ENCODE data around the gene ELOB. TPM values are rescaled to one million over a fixed set of nuclear protein-coding genes. Genes with fewer than 3 reads are reported as not detected.

Gene ELOB
- total and polyA plus RNA-seq, 2 of the 8 experiments (the other 6 are each of a cell fraction or from before 2014, with no cell fraction given): 237 to 1,357 TPM

- WGBS, 2 experiments (ENCODE audit: extremely low coverage in 1 of 2, insufficient coverage in 1 of 2, insufficient read length in 1 of 2, insufficient replicate concordance in 2 of 2, low coverage in 1 of 2, low lambda C conversion rate in 2 of 2, missing lambda C conversion rate in 1 of 2): 79% methylated on average over 7 of the region's 7 CpGs; no CpG with 5 or more reads in 1 of the 2 experiments
- POLR2A ChIA-PET (ENCODE audit: partially characterized antibody): interaction anchor here (1.2 to 9.5 kb wide), 7 partner anchors 9 to 43 kb away, joined by 3 to 180 read pairs (median 28); partner anchors contain the start of genes PRSS21 and SRRM2
- TF ChIP-seq ZNF274 (IDR thresholded peaks at IDR 0.05; ENCODE audit: borderline replicate concordance, extremely low read depth, low read length) (no peak), HDAC2 (IDR thresholded peaks at IDR 0.05; ENCODE audit: borderline replicate concordance in 1 of 2, low read depth in 2 of 2, low read length in 2 of 2) (no peak), USF2 (IDR thresholded peaks at IDR 0.05; ENCODE audit: low read length) (no peak), SP4 (IDR thresholded peaks at IDR 0.05; ENCODE audit: low read length) (no peak), SUZ12 (IDR thresholded peaks at IDR 0.05; ENCODE audit: low read length) (no peak), GABPA (IDR thresholded peaks at IDR 0.05; ENCODE audit: borderline replicate concordance, insufficient read depth, low read length) (no peak), TAF7 (optimal IDR thresholded peaks at IDR 0.05; ENCODE audit: borderline replicate concordance, low read depth, low read length) (no peak), SP1 (IDR thresholded peaks at IDR 0.05; ENCODE audit: low read depth, low read length) (no peak), HDAC6 (IDR thresholded peaks at IDR 0.05; ENCODE audit: low read depth, low read length) (no peak), YY1 (IDR thresholded peaks at IDR 0.05; ENCODE audit: low read depth, low read length) (no peak), JUND (IDR thresholded peaks at IDR 0.05; ENCODE audit: low read length) (no peak)
Measured at GRCh38 chr16:2774161-2774891, 2.8 kb downstream of the ELOB start.

More at GRCh38 chr16:2774161-2774891, 2.8 kb downstream of the ELOB start:
- Histone ChIP-seq H2BK12ac (ENCODE audit: low read depth, low read length) (no peak overlapping the region), H3K4me1 (replicated peaks in 1 of 4; ENCODE audit: control insufficient read depth in 3 of 4, insufficient read depth in 4 of 4, low read length in 3 of 4) (peaks cover 0 to 4% (median 3%) of the 10 kb centered on the region in 4 experiments; a peak in 6 of 7 replicates), H3K79me1 (ENCODE audit: low read depth, low read length) (peaks cover 10% of the 10 kb centered on the region; the same call in 1 of the 2 replicates), H2BK5ac (ENCODE audit: low read depth, low read length) (no peak overlapping the region), H3K9me3 (ENCODE audit: insufficient read depth in 2 of 2, low read depth in 1 of 2, low read length in 1 of 2) (no peaks in the 10 kb centered on the region), H2AFZ (ENCODE audit: low read length) (no peak overlapping the region), H4K20me1 (replicated peaks in 1 of 2; ENCODE audit: control insufficient read depth in 1 of 2, insufficient read depth in 2 of 2, low read length in 2 of 2) (peaks cover 19 to 29% of the 10 kb centered on the region in 2 experiments), H3K18ac (ENCODE audit: extremely low read depth, low read length) (no peak overlapping the region), H3K27me3 (replicated peaks in 1 of 4; ENCODE audit: control insufficient read depth in 3 of 4, extremely low read depth in 1 of 4, insufficient read depth in 3 of 4, low read length in 3 of 4) (no peaks in the 10 kb centered on the region), H3K79me2 (ENCODE audit: control insufficient read depth in 1 of 2, insufficient read depth in 2 of 2, low read length in 2 of 2) (peaks cover 12 to 34% of the 10 kb centered on the region in 2 experiments), H4K91ac (replicated peaks; ENCODE audit: insufficient read length, low read length) (no peak overlapping the region), H2BK120ac (replicated peaks; ENCODE audit: low read depth, low read length) (no peak overlapping the region), H3K56ac (replicated peaks; ENCODE audit: insufficient read length, low read depth, low read length) (no peak overlapping the region), H2AK5ac (ENCODE audit: low read depth, low read length) (no peak overlapping the region), H3K4me3 (ENCODE audit: extremely low read depth in 1 of 4, insufficient read depth in 2 of 4, low read depth in 3 of 4, low read length in 4 of 4) (no peak overlapping the region), H3K9ac (replicated peaks in 1 of 4; ENCODE audit: extremely low read depth in 1 of 4, low read depth in 3 of 4, low read length in 3 of 4) (no peak overlapping the region), H3K4ac (replicated peaks; ENCODE audit: insufficient read length, low read depth, low read length) (no peak overlapping the region), H3K4me2 (ENCODE audit: insufficient read depth in 1 of 2, low read depth in 2 of 2, low read length in 2 of 2) (no peak overlapping the region), H3K14ac (ENCODE audit: insufficient read length) (no peak overlapping the region), H3K23me2 (ENCODE audit: low read depth, low read length) (peaks cover 10% of the 10 kb centered on the region; the same call in 1 of the 2 replicates), H4K5ac (ENCODE audit: insufficient read length, low read depth, low read length) (no peak overlapping the region), H2BK15ac (ENCODE audit: low read length) (no peak overlapping the region), H3K27ac (ENCODE audit: low read depth, low read length) (no peak overlapping the region), H2BK20ac (ENCODE audit: low read length) (no peak overlapping the region), H3K23ac (ENCODE audit: insufficient read length) (no peak overlapping the region), H4K8ac (ENCODE audit: extremely low read depth, insufficient read depth, low read length) (no peak overlapping the region), H3K36me3 (ENCODE audit: control insufficient read depth in 2 of 4, insufficient read depth in 4 of 4, low read length in 3 of 4) (peaks cover 27 to 56% (median 36%) of the 10 kb centered on the region in 4 experiments; a peak in 7 of 8 replicates)
- FAIRE-seq: no peak
- DNase-seq (ENCODE audit: low read depth in 1 of 2, low spot score in 2 of 2): no peak
- CTCF ChIA-PET (ENCODE audit: partially characterized antibody): interaction anchor here (0.9 to 1.9 kb wide), 7 partner anchors 18 to 202 kb away, joined by 3 to 5 read pairs (median 3); no protein-coding TSS in a partner anchor
